NCI-H446 (cell line): ENCODE results near the gene LRRIQ3.
"Not testable (repeated sequence)": the region's sequence is repeated elsewhere in the genome, so short reads cannot be mapped to it uniquely, and the experiment has no call there.

ENCODE experiments used
- DNase-seq, 2 experiments: peaks; one replicate each; lab custom pipeline; 2025; lab: John Stamatoyannopoulos, UW

The LRRIQ3 gene

DNA sequence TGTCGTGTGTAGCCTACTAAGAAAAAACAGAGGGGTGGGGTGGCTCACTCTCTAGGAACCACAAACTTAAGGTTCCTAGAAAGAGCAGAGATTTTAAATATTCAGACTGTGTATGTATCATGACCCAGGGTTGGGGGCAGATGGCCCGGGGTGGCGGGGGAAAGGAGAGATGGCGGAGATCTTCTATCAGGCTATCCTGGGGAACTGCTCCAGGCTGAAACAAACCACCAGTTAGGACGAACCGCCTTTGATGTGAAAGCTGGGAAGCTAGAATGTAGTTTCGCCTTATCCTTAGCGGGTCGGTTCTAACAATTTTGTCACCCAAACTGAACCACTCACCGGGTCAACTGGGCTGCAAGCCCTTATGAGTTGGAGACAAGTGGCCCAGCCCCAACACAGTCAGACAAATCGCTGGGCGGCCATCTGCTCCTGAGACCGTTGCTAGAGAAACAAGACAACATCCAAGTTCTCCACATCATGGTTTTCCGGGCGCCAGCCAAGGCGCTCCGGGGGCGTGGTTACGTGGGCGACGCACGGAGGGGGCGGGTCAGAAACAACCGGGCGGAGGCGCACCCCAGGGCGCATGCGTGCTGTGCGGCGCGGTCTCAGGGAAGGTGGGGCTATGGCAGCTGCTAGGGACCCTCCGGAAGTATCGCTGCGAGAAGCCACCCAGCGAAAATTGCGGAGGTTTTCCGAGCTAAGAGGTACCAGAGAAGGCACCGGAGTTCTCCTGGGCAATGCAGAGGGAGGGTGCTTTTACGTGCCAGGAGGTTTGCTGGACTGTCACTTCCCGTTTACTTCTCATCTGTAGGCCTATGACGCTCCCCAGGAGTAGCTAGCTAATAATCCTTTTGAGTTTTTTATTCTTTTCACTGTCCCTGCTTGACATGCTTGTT lies at the start of gene LRRIQ3, which contains the start of gene FPGT:
TSS of gene LRRIQ3 (minus strand) at position 520 of the 896 bp plus-strand sequence. CDS start 14,492 bp downstream, outside the sequence.
TSS of gene FPGT (plus strand) at position 586 of the 896 bp plus-strand sequence. CDS start at position 623, 37 bp downstream.
- DNase-seq = peak; percentile 98 to 99

- DNase-seq = no peak
Measured at GRCh38 chr1:74246315-74246714, 48.3 kb upstream of the LRRIQ3 start.

- DNase-seq = no peak
Measured at GRCh38 chr1:74245168-74245772, 47.3 kb upstream of the LRRIQ3 start.

GRCh38 chr1:74237787-74238186 lies 39.8 kb upstream of the LRRIQ3 start:
- no peak for DNase-seq

- no peak for DNase-seq
Measured at GRCh38 chr1:74237035-74237434, 39.1 kb upstream of the LRRIQ3 start.

DNA sequence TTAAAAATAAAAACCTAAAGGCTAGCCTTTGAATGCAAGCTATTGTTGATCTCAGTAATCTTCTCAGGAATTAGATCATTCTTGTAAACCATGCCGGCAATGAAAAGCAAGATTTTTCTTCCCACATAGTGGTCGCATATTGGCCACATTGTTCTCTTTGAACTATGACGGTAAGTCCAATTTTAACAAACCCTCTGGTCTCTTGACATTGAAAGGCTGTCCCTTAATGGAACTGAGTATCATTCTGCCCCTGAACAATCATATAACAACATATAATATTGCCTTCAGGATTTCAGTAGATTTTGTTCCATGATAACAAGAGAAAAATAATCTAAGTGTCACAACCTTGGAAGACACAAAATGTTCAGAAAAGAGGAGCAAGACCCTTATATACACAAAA lies 38.5 kb upstream of the LRRIQ3 start:
- no peak for DNase-seq

GRCh38 chr1:74235153-74235552 lies 37.2 kb upstream of the LRRIQ3 start, which contains the start of gene TNNI3K:
TSS of gene TNNI3K (plus strand) at chr1:74235387. CDS start at chr1:74235452, 65 bp downstream.
- no peak for DNase-seq

DNA sequence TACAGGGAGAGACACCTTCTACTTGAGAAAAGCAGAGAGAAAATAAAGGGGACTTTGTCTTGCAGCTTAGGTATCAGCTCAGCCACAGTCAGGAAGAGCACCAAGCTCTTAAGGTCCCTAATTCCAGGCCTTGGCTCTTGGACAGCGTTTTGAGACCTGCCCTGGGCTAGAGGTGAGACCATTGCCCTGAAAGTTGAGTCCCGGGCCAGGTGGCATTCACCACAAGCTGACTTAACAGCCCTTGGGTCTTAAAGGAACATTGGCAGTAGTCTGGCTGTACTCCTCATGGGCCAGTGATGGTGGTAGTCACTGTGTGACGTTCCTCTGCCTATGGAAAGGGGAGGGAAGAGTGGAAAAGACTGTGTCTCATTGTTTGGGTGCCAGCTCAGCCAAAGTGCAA lies 25.5 kb upstream of the LRRIQ3 start:
- DNase-seq = no peak

GRCh38 chr1:74222701-74223100 lies 24.7 kb upstream of the LRRIQ3 start:
- no peak for DNase-seq

DNA sequence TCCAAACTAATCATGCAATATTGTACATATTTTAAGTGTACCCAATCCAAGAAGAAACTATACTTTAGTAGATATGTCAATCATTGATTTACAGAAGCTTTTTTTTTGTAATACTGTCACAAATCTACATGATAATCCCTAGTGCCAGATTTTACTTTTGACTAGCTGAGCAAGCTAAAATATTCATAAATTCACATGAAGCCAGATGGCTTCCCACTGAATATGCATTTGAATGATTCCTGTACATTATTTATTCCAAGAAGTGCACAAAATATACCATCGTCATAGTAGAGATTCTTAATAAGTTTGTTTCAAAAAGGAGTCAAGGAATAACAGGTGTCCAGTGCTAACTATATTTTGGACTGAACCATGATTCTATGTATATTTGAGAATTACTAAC lies 17.3 kb upstream of the LRRIQ3 start:
- no peak for DNase-seq

- DNase-seq = no peak
Measured at GRCh38 chr1:74205266-74205665, 7.3 kb upstream of the LRRIQ3 start.

DNA sequence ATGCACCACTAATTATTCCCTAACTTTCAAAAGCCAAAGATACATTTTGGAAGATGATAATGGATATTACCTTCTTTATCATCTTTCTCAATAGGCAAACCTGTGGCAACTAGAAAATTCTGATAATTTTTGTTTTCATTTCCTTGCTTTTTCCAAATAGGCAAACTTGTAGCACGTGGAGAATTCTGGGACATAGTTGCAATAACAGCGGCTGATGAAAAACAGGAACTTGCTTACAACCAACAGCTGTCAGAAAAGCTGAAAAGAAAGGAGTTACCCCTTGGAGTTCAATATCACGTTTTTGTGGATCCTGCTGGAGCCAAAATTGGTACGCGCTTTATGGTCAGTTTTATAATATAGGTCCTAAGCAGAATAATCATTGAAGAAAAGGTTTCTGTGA lies 1.5 kb upstream of the LRRIQ3 start:
- DNase-seq = no peak

DNA sequence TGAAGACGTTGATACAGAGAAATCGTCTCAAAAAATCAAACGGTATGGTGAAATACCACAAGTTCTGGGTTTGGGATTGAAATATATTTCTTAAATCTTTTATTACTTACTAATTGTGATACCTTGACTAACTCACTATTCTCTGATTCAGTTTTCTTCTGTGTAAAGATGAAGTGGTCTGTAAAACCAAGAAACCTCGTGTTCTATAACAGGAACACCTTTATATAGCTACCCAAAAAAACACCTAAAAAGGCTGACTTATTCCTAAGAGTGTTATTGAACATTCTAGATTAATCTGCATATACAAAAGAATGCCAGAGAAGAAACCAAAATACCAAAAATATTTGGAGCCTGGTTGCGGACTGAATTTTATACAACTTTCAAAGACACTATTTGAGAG lies 721 bp downstream of the LRRIQ3 start:
- no peak for DNase-seq

- no peak for DNase-seq
Measured at GRCh38 chr1:74195339-74195738, 2.6 kb downstream of the LRRIQ3 start.

DNA sequence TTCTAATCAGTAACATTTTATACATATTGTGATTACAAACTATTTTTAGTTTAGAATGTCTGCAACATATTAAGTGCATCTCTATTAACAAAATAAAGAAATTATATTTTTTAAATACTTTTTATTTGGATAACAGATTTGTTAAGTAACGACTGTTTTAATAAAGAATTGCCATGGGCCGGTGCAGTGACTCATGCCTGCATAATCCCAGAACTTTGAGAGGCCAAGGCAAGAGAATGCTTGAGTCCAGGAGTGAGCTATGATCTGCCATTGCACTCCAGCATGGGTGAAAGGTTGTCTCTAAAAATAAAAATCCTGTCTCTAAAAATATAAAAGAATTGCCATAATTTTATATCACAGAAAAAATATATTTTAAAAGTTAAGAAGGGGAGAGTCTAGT lies 4.1 kb downstream of the LRRIQ3 start:
- peak in 1 of 2 experiments; percentile 9 for DNase-seq

DNA sequence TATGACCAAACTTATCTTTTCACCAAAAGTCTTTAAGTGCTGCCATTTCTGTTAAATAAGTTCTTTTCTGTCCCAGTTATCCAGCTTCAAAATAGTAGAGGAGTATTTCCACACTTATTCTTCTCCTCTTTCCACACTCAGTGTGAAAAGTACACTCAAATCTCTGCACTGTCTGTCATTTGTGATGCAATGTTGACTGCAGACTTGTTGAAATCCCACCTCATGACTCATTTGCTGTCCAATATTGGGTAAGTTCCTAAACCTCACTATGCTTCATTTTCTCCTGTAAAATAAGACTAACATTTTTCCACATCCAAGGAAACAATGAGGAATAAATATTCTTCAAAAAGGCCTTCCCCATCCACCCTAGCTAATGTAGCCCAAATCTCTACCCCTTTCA lies 17.5 kb downstream of the LRRIQ3 start:
- no peak for DNase-seq

DNA sequence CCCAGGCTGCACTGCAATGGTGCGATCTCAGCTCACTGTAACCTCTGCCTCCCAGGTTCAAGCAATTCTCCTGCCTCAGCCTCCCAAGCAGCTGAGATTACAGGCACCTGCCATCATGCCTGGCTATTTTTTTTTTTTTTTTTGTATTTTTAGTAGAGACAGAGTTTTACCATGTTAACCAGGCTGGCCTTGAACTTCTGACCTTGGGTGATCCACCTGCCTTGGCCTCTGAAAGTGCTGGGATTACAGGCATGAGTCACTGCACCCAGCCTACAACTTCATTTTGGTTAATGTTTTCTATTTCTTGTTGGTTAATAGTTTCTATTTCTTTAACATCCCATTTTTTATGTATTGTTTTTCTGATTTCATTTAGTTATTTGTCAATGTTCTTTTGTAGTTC lies 23.6 kb downstream of the LRRIQ3 start:
- not testable (repeated sequence) for DNase-seq

GRCh38 chr1:74162333-74162732 lies 35.6 kb downstream of the LRRIQ3 start:
- DNase-seq = no peak

GRCh38 chr1:74161497-74161896 lies 36.5 kb downstream of the LRRIQ3 start:
- no peak for DNase-seq

- DNase-seq = no peak
Measured at GRCh38 chr1:74160046-74160445, 37.9 kb downstream of the LRRIQ3 start.

- no peak for DNase-seq
Measured at GRCh38 chr1:74145086-74145485, 52.9 kb downstream of the LRRIQ3 start.

DNA sequence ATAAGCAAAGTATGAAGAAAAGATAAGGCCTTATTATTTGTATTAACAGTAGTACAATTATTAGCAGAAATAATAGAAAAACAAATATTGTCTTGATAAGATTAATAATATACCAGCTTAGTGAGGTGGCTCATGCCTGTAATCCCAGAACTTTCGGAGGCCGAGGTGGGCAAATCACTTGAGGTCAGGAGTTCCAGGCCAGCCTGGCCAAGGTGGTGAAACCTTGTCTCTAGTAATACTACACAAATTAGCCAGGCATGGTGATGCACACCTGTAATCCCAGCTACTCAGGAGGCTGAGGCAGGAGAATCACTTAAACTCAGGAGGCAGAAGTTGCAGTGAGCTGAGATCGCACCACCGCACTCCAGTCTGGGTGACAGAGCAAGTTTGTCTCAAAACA lies 80.6 kb downstream of the LRRIQ3 start:
- DNase-seq = not testable (repeated sequence)

DNA sequence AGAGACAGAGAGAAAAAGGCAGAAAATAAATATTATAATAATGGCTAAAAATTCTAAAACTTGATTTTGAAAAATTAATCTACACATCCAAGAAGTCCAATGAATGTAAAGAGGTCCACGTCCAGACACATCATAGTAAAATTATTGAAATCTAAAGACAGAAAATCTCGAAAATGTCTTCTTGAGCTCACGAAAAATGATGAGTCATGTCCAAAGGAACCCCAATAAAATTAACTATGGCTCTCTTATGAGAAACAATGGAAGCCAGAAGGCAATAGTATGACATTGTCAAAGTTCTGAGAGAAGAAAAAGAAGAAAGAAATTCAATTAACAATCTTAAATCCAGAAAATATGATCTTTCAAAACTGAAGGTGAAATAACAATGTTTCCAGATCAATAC lies 84.6 kb downstream of the LRRIQ3 start:
- no peak for DNase-seq
